IPS-NIHi11 (cell line): Measurements from ENCODE around the gene ADGRF4.

Source experiments
- DNase-seq: peaks from one replicate; pipeline ENCODE4 v3.0.0; 2012; ENCODE audit warnings: mixed read lengths, low spot score

ADGRF4 gene, protein sequence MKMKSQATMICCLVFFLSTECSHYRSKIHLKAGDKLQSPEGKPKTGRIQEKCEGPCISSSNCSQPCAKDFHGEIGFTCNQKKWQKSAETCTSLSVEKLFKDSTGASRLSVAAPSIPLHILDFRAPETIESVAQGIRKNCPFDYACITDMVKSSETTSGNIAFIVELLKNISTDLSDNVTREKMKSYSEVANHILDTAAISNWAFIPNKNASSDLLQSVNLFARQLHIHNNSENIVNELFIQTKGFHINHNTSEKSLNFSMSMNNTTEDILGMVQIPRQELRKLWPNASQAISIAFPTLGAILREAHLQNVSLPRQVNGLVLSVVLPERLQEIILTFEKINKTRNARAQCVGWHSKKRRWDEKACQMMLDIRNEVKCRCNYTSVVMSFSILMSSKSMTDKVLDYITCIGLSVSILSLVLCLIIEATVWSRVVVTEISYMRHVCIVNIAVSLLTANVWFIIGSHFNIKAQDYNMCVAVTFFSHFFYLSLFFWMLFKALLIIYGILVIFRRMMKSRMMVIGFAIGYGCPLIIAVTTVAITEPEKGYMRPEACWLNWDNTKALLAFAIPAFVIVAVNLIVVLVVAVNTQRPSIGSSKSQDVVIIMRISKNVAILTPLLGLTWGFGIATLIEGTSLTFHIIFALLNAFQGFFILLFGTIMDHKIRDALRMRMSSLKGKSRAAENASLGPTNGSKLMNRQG

DNA sequence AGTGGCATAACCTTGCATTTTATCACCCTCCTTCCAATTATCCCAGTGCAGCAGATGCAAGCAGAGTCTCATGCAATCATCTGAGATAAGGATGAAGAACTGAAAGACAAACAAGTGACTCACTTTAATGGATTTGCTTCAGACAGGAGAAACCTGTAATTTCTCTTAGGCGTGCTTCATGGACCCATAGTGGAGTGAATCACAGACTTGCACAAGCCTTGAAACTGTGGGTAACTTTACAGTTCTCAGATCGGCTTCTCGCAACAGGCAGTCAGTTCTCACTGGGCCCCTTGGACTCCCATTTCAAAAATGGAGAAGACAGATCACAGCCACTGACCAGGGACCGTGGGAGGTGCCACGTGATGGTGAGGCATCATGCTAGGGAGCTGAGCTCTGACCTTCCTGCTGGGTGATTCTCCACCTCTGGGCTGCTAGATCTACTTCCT lies at the start of gene ADGRF4:
Gene ADGRF4, plus strand, starts transcription at position 239 of the 446 bp plus-strand sequence. CDS start 8,666 bp downstream, outside the sequence.
- DNase-seq, result no peak

DNA sequence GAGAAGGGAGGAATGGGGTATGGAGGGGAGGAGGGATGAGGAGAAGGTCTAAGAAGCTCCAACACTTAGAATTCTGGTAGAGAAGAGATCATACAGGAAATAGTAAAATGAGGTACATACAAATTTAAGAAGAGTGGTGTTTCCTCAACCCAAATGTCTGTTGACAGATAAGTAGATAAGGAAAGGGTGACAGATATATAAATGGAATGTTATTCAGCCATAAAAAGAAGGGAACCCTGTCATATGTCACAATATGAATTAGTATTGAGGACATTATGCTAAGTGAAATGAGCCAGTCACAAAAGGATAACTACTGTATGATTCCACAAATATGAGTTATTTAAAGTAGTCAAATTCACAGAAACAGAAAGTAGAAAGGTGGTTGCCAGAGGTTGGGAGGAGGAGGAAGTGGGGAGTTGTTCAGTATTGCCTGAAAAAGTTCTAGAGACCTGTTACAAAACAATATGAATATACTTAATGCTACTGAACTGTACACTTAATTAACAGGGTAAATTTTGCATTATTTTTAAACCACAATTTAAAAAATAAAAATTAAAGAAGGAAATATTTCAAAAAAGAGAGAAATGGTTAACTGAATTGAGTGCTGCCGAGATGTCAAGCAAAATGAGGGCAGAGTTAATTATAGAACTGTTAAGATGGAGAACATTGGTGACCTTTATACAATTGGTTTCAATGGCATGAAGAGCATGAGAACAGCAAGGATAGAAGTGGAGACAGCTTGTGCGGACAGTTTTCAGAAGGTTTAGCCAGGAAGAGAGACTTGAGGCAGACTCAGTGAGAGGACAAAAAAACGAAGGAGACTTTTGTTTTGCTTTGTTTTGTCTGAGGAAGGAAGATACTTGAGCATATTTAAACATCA lies 47.6 kb upstream of the ADGRF4 start:
- no peak for DNase-seq

DNA sequence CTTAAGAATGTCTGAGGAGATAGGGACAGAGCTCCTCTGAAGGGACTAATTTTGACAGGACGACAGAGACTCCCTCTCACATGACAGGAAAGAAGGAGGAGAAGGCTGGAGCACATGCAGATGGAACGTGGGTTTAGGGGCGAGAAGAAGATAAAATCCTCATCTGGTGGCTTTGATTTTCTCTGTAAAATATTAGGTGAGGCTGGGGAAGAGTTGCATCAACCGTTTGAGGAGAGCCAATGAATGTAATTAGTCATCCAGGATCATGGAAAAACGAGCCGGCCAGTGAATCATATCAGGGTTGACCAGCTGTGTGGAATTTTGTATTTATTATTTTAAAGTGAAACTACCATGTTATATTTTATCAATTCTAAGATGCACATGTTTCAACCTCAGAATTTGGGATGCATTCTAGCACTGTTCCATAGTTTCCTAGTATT lies 46.9 kb upstream of the ADGRF4 start:
- no peak for DNase-seq

DNA sequence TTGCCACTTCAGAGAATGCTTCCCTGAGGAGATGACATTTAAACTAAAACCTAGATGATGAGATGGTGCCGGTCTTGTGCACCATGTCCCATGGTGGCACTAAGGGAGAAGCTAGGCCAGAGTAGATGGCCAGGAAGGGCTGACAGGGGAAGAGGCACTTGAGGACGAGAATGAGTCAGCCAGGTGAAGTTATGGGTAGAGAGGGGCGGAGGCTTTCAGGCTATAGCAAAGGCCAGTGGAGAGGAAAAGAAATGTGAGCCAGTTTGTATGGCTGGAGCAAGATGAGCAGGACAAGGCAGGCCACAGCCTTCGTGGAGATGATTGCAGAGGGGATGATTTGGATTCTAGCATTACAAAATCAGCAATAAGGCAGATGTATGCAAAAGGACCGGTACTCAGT lies 44.7 kb upstream of the ADGRF4 start:
- DNase-seq, result no peak

DNA sequence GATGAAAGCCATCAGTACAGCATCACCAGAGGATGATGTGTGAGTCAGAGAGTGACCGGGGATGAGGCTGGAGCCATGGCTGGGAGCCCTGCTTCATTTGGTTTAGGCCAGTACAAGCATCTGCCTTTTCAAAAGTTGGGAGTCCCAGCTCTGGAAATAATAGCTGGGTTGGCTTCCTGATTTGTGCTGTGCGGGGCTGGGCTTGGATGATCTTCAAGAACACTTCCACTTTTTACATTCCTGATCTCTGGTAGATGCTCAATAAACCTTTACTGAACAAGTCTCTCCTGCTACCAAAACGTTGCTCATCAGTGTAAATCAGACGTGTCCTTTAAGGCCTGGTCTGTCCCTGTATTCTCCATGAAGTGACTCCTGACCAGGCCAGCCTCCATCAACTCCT lies 44.1 kb upstream of the ADGRF4 start:
- DNase-seq, result no peak

DNA sequence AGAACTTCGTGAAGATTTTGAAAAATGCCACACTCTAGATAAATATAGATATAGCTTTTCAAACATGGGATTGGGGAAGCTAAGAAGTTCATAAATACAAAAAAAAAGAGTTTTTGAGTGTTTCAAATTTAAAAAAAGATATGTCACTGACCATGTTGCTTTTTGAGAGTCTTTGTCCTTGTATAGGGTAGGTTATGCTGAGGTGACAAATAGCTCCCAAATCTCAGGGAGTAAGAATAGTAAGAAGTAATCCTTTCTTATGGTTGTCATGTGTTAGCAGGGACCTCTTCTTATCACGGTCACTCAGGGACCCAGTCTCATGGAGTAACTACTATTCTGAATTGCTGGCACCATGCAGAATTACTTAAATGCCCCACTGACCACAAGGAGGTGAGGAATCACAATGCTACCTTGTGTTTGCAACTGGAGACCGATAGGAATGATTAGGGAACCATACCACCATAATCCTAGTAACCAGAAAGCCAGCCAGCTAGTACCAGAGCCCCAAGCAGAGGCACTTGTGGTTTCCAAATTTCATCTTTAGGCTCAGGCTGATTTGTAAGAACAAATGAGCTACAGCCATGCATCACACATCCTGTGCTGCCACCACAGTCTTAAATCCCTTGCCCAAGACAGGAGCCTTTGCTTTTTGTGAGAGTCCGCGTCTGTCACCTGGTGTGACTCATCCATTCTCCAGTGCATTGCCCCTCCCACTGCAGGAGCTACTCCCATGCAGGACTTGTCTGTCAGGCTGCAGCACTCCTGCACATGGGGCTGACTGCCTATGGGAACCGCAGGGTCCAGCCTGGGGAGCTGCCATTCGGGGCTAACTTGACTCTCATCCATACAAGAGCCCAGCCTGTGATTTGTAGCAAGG lies 42.4 kb upstream of the ADGRF4 start:
- peak; percentile 62 for DNase-seq

DNA sequence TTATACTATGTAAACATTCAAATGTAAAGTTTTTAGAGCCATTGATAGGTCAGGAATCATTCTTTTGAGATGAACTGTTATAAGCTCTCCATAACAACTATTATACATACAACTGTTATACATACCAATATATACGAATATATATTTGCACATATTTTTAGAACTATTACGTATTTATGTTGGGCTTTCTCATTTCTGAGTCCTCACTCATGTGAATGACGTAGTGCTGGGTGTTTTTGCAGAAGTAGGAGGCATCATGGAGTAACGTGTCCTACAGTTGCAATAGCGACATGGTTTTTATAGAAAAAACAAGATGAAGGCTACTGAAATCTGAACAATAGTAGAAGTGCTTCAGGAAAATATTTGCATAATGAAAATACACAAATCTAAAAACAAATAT lies 36.4 kb upstream of the ADGRF4 start:
- no peak for DNase-seq

DNA sequence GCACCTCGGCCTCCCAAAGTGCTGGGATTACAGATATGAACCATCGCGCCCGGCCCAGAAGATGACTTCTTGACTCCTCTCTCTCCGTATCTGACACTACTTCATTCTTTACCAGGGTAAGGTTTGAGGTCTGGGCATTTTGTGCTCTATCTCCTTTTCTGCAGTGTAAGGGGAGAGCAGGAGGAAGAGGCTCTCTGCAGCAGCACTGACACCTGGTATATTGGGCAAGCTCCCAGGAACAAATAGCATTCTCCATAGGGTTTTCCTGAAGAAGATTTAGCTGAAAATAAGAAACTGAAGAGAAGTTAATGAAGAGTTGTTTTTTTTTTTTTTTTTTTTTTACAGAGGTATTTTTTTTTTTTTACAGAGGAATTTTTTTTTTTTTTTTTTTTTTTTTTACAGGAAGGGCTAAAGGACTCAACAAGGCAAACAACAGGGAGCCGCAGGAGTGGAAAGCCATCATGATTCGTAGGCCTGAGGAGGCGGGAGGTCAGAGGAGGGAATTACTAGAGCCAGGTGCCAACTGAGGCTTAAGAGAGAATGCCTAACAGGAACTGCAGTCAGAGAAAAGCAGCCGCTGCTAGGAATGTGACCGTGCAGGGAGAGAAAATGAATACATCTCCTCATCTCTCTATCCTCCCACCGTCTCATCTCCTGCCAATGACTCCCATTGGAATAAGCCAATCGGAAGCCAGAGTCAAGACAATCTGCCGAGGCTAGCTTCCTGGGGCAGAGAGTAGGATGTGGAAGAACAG lies 34.7 kb upstream of the ADGRF4 start:
- DNase-seq, result no peak

DNA sequence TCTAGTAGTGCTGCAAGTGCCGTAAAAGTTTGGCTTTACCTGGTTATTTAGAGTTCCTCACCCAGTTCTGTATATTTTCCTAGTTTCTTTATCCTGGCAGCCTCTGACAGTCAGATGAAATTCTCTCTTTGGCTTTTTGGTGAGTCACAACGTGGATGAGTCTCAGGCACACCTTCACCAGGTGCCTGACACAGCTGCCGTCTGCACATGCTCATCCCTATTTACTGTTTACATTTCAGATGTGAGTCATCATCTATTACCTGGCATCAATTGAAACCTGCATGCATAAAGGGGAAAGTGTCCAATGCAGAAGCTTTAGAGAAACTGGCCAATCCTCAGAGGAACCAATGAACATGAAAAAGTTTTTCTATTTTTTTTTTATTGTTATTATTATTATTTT lies 33.3 kb upstream of the ADGRF4 start:
- no peak for DNase-seq

DNA sequence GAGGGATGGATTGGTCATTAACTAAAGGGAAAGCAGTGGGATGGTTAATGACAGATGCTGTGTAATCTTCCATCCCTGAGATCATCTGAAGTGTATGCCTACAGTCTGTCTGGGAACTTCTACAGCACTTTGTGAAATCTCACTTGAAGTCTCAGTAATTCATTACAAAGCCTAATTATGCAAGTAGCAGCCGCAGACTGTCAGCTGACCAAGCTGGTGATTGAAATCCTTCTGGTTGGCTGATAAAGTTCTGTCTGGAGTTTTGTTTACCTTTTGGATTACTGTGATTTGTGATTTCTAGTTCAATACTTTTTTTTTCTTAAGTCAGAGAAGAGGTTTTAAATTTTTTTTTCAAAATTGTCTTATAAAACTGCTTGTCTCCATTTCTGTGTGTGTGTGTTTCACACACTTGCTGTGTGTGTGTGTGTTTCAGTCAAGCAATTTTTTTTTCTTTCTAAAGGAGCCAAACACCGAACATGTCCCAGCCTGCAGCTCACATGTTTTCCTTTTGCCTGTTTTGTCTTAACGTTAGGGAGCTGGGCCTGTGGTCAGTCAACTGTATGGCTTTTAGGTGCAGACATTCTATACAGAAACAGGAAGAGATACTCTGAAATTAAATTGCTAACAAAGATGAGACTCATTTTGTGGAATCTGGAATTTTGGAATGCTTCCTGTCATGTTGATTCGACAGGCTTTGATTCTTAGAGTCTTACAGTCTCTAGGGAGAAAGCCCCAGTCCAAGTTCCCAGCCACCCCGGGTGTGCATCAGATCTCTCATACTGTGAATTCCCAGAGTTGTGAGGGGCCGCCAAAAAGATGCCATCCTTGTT lies 28.5 kb upstream of the ADGRF4 start:
- DNase-seq, result no peak

DNA sequence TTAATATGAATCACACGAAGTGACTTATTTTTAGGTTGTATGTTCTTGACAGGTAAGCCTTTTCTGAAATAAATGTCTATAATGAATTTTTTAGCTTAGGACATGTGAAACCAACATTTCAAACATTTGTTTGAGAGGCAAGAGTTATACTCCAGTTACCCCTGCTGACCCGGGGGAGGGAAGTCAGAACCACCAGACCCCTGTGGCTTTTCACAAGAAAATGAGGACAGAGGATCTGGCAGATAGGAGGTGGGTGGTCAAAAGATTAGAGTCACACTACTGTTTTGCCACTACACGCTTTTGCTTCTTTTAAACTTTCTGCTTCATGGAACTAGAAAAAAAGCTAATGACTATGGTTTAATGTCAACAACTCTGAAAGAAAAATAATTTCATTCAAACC lies 27.5 kb upstream of the ADGRF4 start:
- peak; percentile 46 for DNase-seq

DNA sequence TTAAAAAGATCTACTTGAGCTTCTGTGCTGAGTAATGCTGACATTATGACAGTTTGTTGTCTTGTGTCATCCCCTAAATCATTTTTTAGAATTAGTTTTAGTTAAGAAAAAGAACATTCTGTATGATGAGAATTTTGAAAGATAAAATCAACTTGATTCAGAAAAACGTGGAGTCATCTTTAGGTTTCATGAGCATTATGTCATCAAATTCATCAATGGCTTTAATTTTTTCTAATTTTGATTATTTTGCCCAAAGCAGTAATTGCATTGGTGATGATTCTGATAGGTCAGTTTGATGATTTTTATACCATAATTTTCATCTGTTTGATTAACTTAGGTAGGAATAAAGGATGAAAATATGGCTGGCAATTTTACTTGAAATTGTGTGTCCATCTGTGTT lies 26.6 kb upstream of the ADGRF4 start:
- DNase-seq, result no peak

DNA sequence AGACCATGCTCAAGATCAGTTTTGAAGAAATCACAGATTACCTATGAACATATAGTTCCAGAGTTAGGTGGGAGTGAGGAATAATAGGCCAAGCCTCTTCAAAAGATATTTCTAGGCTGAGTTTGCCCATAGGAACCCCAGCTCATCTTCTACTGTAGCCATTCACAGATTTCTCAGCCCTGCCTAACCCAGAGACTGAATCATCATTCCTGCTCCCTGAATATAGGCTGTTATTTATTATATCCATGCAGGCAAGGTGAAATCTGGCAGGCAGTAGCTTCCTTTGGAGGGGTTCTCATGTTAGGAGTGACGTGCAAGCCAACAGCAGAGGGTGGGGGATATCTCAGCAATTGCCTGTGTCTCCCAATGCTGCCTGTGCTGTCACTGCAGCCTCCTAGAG lies 25.6 kb upstream of the ADGRF4 start:
- DNase-seq, result no peak

DNA sequence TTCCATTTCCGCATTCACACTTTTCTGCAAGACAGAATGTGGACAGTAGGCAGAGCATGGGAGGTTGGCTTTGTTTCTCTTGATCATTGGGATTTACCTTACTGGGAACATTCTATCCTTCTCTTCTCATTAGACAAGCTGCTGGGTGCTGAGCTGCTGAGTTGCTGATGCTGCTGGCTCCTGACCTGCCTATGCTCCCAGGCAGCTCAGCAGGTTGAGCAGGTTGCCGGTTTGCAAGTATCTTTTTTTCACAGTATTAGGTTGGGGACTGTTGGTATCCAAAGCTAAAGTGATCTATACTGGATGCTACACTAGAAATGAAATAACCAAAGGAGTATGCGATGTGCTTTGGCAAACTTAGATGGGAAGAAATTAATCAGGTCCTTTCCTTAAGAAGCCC lies 23.7 kb upstream of the ADGRF4 start:
- no peak for DNase-seq

DNA sequence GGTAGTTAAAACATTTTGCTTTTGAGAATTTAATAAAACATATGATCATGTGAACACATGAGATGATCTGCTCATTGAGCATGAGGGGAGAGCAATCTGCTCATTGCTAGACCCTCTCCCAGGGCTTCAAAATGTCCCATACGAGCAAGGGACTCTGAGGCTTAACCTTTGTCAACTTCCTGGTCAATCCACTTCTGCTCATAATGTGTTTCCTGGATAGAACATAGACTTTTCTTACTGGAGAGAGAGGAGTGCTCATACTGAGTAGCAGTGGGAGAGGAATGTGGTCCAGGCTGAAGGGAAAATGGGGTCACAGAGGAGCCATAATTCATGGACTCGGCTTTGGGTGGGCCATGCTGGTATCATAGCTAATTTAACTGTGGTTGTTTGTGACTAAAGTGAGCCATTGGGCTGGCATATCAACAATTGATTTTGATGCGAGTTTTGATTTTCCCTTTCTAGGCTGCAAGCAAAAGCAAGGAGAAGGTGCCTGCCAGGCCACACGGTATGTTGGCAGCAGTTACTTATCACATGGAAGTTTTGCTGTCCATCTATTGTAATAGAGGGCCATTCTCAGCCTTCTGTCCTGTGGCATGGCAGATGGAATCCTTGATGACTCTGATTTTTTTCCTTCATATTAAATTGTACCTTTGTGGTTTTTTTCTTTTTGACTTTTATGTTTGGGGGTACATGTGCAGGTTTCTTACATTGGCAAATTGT lies 20.8 kb upstream of the ADGRF4 start:
- no peak for DNase-seq

DNA sequence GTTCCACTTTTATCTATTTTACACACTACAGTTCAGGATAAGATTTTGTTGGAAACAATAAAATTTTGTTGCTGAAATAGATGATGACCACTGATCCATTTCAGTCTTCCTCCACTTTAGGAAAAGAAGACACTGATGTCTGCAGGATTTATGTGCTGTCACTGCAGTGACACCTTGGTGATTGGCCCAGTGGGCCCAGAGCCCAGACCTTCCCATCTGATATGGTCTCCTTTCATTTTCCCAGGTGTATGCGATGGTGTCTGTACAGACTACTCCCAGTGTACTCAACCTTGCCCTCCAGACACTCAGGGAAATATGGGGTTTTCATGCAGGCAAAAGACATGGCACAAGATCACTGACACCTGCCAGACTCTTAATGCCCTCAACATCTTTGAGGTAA lies 19.6 kb upstream of the ADGRF4 start:
- no peak for DNase-seq

DNA sequence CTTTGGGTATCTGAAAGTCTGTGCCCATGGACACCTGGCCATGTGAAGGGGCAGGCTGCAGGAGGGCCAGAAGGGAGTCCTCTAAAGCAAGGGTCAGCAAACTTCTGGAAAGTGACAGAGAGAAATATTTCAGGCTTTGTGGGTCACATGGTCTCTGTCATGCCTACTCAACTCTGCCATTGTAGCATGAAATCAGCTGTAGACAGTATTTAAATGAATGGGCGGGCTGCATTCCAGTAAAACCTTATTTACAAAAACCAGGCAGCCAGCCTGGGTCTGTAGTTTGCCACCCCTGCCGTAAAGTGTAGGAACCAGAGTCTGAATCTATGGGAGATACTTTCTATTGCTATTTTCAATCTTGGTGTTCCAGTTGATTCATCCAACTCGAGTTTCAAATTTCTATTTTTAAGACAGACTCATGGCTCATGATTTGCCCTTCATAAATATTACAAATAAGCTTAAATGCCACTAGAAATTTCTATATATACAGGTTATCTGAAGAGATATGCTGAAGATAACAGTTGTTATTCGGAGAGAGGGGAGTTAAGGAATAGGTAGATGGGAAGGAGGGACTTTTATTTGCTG lies 19.0 kb upstream of the ADGRF4 start:
- DNase-seq, result no peak

DNA sequence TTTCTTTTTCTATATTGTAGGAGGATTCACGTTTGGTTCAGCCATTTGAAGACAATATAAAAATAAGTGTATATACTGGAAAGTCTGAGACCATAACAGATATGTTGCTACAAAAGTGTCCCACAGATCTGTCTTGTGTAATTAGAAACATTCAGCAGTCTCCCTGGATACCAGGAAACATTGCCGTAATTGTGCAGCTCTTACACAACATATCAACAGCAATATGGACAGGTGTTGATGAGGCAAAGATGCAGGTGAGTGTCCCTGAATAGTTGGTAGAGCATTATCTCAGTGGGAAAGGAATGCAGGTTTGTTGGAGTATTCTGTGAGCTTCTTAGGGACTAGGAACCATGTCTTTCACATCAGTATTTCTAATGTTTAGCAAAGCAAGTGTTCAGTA lies 18.3 kb upstream of the ADGRF4 start:
- no peak for DNase-seq

DNA sequence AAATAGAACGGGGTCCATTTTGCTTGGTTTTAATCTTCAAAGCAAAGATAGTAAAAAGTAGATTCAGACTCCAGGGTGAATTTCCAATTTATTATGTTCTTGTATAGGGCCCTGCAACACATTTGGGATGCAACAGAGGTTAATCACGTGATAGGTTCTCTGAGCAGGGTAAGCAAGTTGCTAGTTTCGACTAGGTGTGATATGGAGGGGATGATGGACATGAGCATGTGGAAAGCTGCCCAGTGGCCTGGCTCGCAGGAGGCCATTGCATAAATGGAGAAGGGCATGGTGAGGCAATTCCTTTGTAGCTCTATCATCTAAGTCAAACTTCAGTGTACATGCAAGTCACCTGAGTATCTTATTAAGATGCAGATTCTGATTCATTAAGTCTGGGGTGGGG lies 17.7 kb upstream of the ADGRF4 start:
- no peak for DNase-seq
